Measurements from ENCODE around the gene HMGCS2.

DNA sequence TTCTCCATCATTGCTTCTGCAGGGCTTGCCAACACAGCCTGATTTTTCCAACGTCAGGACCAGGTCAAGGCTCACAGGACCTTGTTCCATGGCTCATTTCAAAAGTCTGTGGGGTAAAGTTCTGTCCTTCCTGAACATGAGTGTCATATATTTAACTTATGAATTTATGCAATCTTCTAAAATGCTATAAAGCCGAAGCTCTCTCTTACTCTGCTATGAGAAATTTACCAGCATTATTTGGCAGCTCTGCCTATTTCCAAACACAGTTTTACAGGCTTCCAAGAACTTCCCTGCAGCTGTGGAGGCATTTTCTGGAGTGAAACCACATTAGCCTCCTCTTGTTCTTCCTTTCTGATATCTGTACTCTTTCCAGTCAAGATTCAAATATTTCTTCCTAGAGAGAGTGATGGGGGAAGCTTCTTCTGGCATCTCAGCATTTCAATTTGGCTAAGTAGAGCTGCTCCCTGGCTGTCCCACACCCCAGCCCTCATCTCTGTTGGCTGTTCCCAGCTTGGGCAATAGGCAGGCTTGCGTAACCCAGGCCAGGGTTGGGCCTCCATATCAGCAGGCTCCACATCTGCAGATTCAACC lies 15.6 kb upstream of the HMGCS2 start:
- no peak for TF ChIP-seq POLR2AphosphoS5 (IDR thresholded peaks at IDR 0.05; ENCODE audit: borderline replicate concordance, low read depth, low read length)
- no peak for TF ChIP-seq EZH2 (IDR thresholded peaks at IDR 0.05)

All from SK-N-MC (cell line).